HG03442 (cell line): Measurements from ENCODE around the gene RNF115.
A peak's percentile ranks its signal among the peaks of the same experiment; 100 is the strongest.
"Not testable (repeated sequence)": the region's sequence is repeated elsewhere in the genome, so short reads cannot be mapped to it uniquely, and the experiment has no call there.

ENCODE experiments used
- ATAC-seq: cut with Tn5 transposase; IDR thresholded peaks from one replicate; pipeline ENCODE4 v1.9.1; 2021; ENCODE audit warnings: mild to moderate bottlenecking, moderate library complexity; ENCODE audit not compliant: unreplicated experiment

RNF115 gene

DNA sequence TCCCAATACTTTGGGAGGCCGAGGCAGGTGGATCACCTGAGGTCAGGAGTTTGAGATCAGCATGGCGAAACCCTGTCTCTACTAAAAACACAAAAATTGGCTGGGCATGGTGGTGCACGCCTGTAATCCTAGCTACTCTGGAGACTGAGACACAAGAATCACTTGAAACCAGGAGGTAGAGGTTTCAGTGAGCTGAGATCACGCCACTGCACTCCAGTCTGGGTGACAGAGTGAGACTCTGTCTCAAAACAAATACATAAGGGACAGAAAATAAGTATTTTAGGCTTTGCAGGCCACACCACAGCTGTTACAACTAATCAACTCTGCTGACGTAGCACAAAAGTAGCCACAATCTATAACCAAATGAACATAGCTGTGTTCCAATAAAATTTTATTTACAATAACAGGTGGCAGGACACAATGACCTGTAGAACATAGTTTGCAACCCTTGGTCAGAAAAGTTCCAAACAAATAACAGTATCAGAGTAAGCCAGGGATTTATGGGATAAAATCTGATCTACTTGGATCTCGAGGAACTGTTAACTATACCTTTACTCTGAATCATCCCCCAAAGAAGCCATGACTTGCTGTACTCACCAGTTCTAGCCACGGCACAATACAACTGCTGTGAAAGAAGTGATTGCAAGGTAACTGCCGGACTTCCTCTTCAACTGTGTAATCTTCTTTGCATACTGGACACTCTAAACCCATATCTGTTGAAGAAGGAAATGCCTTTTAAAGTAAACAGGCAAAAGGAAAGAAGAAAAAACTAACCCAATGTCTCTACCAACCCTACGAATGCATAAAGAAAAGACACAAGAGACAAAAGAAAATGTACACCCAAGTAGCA, 76.3 kb downstream of the RNF115 start:
- no peak for ATAC-seq

DNA sequence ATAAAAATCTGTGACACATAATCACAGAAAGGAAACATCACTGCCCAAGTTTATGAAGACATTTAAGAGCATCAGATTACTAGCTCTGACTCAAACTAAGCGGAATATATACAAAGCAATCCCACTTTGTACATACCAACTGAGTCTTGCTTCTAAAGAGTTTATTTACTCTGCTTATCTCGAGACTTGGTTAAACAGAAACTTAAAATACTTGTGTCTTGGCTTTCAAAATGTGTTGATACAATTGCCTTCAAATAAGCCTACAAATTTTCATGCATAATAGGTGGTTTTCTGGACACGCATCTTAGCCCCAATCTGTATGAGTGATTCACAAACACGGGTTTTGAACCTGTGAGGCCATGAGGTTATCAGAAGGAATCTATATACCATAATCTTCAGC, 83.6 kb downstream of the RNF115 start:
- ATAC-seq: no peak

DNA sequence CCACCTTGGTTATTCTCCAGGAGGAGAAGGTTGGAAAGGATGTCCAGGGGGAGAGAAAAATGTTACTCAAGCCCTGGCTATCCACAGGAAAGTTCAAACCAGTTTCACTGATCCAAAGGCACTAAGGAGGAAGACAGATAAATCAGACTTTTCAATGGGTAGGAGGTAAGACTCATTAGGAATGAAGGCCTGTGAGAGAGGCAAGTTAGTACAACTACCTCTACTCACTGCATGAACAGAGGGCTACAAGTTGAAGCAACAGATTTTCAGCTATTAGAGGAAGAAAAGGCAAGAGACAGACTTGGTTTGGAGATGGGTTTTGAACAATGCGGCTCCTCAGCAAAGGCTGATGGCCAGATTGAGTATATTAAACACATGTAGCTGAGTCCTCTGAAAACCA, 87.7 kb downstream of the RNF115 start:
- no peak for ATAC-seq

DNA sequence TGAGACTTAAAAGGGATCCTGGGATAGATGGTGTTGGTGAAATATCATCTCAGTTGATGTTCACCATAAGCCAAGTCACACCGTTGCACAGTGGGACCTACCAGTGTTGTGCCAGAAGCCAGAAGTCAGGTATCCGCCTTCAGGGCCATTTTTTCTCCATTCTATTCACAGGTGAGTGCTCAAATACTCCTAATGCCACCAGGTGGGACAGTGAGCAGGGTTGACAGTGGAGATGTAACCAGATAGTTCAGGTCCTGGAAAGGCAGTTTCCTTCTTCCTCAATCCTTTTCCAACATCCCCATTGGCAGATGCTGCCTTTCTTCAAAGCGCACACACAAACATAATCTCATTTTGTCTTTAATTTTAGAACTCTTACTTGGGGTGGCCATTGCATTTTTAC, 93.0 kb downstream of the RNF115 start:
- ATAC-seq: no peak

DNA sequence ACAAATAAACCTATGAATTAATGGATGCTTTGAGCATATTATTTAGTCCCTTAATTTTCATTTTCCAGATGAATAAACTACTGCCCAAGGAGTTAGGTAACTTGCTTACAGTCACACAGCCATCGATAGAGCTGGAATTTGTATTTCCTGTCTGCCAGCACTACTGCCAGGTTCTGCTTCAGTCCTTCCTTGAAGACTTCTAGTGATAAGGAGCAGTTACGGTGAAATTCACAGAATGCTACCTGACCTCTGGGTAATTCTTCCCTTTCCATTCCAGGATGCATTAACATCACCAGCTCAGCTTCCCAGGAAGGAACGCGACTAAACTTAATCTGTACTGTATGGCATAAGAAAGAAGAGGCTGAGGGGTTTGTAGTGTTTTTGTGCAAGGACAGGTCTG, 93.4 kb downstream of the RNF115 start:
- no peak for ATAC-seq

DNA sequence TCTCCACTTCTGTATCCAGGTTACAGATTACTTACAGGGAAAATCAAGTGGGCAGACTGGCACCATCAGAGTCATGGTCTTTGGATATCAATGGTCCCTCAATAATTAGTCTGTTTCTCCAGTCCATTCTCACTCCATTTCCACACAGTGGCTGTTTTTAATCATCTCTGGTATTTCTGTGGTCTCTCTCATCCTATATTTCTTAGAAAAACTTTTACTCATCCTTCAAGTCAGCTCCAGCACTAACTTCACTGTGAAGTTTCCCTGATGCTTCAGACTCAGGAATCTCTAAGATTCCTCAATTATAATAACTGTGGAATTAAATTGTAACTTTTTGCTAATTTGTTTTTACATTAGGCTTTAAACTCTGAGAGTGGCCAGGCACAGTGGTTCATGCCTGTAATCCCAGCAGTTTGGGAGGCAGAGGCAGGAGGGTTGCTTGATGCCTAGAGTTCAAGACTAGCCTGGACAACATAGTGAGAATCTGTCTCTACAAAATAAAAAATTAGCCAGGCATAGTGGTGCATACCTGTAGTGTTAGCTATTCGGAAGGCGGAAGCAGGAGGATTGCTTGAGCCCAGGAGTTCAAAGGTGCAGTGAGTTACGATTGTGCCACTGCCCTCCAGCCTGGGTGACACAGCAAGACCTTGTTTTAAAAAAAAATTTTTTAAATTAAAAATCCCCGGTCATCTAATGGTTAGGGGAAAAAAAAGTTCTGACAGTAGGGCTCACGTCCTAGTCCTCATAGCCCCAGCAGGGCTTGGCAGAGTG, 94.0 kb downstream of the RNF115 start:
- no peak for ATAC-seq

DNA sequence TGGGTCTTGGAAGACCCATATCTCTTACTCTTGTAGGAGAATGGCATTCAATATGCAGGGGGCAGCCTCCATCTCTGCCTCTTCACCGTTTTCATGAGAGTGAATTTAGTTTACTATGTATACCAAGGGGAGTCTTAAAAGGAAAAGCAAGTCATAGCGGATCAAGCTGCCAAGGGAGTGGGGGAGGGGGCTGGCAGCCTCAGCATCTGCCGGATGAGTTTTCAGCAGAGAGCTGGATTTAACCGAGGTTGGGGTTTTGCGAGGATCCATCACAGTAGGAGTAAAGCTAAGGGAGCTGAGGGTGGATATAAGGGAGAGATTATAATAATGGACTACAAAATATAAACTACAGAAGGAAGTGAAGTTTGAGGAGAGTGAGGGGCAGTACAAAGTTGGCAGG, 94.7 kb downstream of the RNF115 start:
- ATAC-seq: no peak

DNA sequence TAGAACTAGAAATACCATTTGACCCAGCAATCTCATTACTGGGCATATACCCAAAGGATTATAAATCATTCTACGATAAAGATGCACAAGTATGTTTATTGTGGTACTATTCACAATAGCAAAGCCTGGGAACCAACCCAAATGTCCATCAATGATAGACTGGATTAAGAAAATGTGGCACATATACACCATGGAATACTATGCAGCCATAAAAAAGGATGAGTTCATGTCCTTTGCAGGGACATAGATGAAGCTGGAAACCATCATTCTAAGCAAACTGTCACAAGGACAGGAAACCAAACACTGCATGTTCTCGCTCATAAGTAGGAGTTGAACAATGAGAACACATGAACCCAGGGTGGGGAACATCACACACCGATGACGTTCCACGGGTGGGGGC, 97.7 kb downstream of the RNF115 start:
- ATAC-seq: not testable (repeated sequence)

DNA sequence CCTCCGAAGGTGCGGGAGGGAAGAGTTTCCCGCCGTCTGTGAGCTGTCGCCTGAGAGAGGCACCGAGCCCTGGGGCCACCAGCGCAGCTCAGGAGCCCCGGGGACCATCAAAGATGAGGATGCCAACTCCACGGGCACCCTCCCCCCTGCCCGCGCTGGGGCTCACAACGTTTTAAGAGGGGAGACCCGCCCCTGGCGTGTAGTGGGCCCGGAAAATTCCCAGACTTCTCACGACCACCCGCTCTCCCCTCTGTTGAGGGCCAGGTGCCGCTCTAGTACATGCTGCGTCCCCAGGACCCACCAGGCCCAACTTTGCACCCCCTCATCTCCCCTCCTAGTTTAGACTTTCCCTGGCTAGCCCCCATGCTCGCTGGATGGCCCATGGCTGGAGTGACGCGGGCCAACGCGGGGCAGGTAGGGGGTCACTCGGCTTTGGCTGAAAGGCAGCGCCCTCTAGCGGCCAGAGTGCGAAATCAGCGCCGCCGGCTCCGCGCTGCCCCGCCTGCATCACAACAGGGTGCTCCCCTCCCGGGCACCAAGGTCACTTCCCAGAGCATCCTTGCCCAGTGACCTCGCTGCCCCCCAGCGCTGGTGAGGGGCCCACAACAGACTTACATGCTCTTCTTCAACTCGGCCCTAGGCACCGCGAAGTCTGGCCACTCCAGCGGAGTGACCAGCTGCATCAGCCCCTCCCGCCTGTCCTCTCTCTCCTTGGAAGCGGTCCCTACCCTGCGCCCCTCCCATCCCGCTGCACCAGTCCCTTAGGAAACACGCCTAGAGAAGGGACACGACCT, 102.8 kb downstream of the RNF115 start:
- peak; percentile 61 for ATAC-seq

DNA sequence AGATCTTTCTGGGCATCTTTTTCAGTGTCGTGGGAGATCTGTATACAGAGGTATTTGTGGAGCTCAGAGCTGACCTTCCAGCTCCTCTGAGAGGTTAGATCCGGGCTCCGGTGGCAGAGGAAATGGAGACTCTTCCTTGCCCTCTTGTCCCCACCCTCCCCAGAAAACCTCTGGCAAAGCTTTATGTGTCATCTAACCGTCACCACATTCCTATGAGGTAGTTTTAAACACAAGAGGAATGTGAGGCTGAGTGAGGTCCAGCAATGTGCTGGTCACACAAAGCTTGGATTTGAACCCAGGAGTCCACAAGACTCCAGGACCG, 103.4 kb downstream of the RNF115 start:
- ATAC-seq: no peak

DNA sequence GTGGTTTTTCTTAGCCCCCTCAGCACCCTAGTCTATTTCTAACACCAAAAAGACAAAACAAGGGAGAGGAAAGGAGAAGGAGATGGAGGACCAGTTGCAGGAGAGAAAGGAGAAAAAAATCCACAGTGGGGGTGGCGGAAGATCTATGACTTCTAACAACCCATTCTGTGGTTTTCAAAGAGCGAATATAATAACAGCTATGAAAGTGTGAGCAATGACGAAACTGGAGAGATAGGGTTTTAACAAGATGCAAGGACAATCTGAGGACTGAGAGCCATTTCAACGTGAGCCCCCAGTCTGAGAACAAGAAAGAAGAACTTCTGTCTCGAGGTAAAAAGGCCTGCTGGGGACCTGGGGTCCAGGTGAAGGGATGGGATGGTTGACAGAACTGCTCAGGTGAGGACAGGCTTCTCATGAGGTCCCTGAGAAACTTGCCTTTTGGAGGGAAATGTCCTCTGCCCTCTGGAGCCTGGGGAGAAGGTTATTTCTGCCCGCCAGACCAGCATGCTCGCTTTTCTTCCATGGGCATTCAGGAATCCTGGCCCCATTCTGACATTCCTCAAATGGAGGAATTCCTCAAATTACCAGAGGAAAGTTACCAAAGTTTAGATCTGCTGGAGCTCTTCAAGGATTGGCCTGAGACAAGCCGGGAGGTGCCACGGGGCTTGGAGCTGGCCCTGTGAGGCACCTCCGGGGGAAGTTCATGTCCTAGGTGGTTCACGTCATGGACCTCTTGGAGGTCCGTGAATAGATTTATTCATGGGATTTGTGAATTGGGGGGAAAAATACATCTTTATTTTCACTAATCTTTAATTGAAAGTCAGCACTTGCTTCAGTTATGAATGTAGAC, 104.4 kb downstream of the RNF115 start, which contains the start of gene CD160:
Gene CD160 (plus strand): TSS at position 270 of the 850 bp plus-strand sequence. CDS start 8,829 bp downstream, outside the sequence.
- no peak for ATAC-seq

DNA sequence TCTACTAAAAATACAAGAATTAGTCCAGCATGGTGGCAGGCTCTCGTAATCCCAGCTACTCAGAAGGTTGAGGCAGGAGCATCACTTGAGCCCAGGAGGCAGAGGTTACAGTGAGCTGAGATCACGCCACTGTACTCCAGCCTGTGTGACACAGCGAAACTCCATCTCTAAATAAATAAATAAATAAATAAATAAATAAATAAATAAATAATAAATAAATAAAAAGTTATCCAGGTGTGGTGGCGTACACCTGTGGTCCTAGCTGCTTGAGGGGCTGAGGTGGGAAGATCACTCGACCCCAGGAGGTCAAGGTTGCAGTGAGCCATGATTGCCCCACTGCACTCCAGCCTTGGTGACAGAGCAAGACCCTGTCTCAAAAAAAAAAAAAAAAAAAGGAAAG, 105.4 kb downstream of the RNF115 start:
- ATAC-seq: not testable (repeated sequence)

DNA sequence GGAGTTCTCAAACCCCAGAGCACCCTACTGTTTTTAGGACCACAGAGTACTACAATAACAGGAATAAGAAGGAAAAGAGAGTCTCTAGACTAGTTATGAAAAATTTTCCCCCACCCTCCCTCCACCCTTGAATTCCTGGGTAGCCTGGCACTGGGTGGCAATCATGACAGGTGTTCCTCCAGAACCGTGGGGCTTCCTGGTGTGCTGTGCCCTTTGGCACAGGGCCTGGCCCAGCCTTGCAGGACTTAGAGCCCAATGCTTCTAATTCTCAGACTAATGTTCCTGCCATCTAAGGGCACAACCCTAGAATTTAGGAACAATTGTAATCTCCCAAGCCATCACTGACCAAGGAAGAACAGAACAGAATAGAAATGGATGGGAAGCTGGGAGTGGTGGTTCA, 106.1 kb downstream of the RNF115 start:
- no peak for ATAC-seq

DNA sequence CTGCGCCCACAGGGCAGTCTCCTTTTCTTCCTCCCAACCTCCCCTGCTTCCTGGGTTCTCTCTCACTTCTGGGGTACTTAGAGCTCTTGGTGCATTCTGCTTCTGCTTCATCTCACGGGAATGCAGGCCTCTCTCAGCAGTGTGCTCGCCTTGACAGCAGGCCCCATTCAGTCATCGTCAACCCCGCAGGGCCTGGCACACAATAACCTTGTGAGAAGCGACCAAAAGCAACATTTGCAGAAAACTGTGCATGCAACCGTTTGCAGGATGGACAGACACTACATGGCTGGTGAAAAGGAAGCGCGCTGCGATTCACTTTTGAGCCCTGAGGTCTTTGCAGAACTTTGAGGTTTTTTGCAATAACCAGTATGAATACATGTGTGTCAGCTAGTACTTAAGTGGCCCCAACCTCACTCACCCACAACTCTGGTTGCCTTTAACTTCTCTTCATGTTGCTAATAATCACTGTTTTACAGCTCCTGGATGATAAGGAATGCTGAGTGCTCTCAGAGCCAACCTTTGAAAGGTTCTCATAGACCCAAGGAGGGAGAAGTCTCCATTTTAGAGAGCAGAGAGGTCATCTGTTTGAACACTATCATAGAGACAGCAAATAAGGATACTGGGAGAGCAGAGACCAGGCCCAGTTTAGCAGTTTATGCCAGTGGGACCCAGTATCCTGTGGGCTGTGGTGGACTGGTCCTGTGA, 107.1 kb downstream of the RNF115 start:
- ATAC-seq: no peak

DNA sequence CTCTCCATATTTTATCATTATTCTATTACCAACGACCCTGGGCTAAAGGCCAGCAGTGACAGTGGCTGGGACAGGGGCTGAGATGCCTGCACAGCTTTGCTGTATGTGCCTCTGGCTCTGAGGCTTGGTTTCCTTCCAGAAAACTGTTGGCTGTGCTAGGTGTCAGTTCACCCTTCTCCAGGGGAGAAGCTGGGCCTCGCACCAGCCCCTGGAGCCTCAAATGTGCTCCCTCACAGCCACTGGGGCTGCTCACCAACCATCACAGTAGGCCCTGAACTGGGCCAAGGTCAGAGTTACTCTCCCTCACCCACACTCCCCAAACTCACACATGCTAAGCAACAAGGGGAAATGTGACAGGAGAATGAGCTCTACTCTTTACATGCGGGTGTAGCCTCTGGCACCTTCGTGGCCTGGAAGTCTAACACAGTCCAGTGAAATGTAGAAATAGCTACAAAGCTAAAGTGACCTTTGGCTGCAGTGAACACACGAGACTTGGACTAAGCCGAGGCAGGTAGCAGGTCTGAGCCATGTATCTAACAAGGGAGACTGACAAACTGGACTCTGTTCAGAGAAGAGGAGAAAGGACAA, 109.3 kb downstream of the RNF115 start:
- no peak for ATAC-seq

DNA sequence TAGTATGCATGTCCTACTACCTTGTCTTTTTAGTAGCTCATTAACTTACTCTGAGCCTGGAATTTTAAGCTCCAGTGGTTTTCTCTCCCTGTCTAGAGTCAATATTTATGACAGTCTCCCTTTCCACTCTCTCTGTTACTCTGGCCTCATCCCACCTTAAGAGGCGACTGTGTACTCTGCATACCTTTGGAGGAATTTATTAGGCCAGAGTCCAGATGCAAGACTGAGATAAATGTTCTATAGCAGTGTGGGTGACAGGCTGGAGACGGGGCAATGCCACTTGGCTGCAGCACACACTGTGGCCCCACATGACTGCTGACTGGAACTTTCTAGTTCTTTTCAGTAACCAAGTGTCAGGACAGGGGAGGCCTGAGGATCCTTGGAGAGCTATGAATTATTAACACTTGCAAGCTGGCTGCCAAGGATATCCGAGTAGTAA, 112.7 kb downstream of the RNF115 start:
- no peak for ATAC-seq

DNA sequence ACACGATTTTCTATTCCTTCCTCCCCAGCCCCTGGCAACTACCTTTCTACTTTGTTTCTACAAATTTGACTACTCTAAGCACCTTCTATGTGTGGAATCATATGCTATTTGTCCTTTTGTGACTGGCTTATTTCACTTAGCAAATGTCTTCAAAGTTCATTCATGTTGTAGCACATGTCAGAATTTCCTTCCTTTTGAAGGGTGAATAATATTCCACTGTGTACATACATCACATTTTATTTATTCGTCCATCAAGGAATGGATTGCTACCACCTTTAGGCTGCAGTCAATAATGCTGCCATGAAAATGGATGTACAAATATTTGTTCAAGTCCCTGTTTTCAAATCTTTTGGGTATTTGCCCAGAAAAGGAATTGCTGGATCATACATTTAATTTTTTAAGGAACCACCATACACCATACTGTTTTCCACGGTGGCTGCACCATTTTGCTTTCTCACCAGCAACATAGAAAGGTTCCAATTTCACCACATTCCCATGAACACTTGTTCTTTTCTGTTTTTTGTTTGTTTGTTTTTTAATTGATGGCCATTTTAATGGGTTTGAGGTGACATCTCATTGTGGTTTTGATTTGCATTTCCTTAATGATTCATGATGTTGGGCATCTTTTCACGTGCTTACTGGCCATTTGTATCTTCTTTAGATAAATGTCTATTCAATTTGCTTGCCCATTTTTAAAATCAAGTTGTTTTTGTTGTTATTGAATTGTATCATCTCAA, 113.4 kb downstream of the RNF115 start:
- no peak for ATAC-seq

DNA sequence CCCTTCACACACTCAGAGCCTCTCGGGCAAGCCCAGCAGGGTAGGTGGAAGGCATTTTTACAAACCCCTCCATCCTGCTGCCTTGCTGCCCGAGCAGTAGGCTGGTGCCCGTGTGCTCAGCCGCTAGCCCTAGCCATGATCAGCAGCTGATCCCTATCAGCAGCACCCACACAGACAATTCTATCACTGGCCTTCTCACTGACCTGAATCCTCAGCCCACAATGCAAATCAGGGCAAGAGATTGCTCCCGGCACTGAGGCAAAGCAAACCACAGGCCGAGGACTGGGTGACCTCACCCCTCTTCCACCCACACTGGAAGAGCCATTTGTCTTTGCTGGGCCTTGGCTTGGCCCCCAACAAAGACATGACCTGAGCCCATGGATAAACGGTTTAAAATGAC, 115.8 kb downstream of the RNF115 start:
- no peak for ATAC-seq
